Upper lobe of left lung (tissue), 4 donors: ENCODE data around the gene NENF.

Source experiments
- POLR2AphosphoS5 ChIP-seq, 2 donors: sonication (generic); formaldehyde crosslinking; IDR thresholded peaks; one replicate each; pipeline ENCODE4 v1.5.1; 2017; ENCODE audit warnings: antibody characterized with exemption in 2 of 2
- TF ChIP-seq, protein P1 (sequence below), 6 experiments: fragments of 450-650 bp in 4 of 6; fragments of 200-600 bp in 2 of 6; sonication (generic) in 2 of 6; IDR thresholded peaks; one replicate each; pipeline ENCODE4 v1.5.1; 2016 to 2019; ENCODE audit warnings: antibody characterized with exemption in 6 of 6

- TF ChIP-seq, protein P1, sequence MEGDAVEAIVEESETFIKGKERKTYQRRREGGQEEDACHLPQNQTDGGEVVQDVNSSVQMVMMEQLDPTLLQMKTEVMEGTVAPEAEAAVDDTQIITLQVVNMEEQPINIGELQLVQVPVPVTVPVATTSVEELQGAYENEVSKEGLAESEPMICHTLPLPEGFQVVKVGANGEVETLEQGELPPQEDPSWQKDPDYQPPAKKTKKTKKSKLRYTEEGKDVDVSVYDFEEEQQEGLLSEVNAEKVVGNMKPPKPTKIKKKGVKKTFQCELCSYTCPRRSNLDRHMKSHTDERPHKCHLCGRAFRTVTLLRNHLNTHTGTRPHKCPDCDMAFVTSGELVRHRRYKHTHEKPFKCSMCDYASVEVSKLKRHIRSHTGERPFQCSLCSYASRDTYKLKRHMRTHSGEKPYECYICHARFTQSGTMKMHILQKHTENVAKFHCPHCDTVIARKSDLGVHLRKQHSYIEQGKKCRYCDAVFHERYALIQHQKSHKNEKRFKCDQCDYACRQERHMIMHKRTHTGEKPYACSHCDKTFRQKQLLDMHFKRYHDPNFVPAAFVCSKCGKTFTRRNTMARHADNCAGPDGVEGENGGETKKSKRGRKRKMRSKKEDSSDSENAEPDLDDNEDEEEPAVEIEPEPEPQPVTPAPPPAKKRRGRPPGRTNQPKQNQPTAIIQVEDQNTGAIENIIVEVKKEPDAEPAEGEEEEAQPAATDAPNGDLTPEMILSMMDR (IDR thresholded peaks at IDR 0.05) = no peak
- no peak for TF ChIP-seq POLR2AphosphoS5 (IDR thresholded peaks at IDR 0.05)
Measured at GRCh38 chr1:212447478-212447877, 14.8 kb downstream of the NENF start.
